ENCODE data around the gene ERG28.
"Not testable (repeated sequence)": the region's sequence is repeated elsewhere in the genome, so short reads cannot be mapped to it uniquely, and the experiment has no call there.

ERG28 gene

GRCh38 chr14:75660630-75661498, at the start of gene ERG28, which contains the start of gene TTLL5:
Gene ERG28, minus strand, starts transcription at chr14:75660876. Its CDS starts 3,374 bp downstream, at chr14:75657502.
Gene TTLL5, plus strand, starts transcription at chr14:75661246. Its CDS starts 1,904 bp downstream, at chr14:75663150.
- DNase-seq (ENCODE audit: low read depth in 1 of 2, low spot score in 1 of 2), result peak; percentile 92 to 97

GRCh38 chr14:75709207-75709812, 48.6 kb upstream of the ERG28 start:
- peak in 1 of 2 donors; percentile 41 for DNase-seq (ENCODE audit: low read depth in 1 of 2, low spot score in 1 of 2)

- no peak for DNase-seq (ENCODE audit: low read depth in 1 of 2, low spot score in 1 of 2)
Observed at GRCh38 chr14:75705014-75705413, 44.3 kb upstream of the ERG28 start.

GRCh38 chr14:75703467-75703866, 42.8 kb upstream of the ERG28 start:
- DNase-seq (ENCODE audit: low read depth in 1 of 2, low spot score in 1 of 2), result no peak

GRCh38 chr14:75702616-75703261, 42.1 kb upstream of the ERG28 start:
- DNase-seq (ENCODE audit: low read depth in 1 of 2, low spot score in 1 of 2), result no peak

- no peak for DNase-seq (ENCODE audit: low read depth in 1 of 2, low spot score in 1 of 2)
Observed at GRCh38 chr14:75702122-75702521, 41.4 kb upstream of the ERG28 start.

- no peak for DNase-seq (ENCODE audit: low read depth in 1 of 2, low spot score in 1 of 2)
Observed at GRCh38 chr14:75700295-75700694, 39.6 kb upstream of the ERG28 start.

- DNase-seq (ENCODE audit: low read depth in 1 of 2, low spot score in 1 of 2), result no peak
Observed at GRCh38 chr14:75699331-75699730, 38.7 kb upstream of the ERG28 start.

- no peak for DNase-seq (ENCODE audit: low read depth in 1 of 2, low spot score in 1 of 2)
Observed at GRCh38 chr14:75697918-75698317, 37.2 kb upstream of the ERG28 start.

GRCh38 chr14:75697386-75697785, 36.7 kb upstream of the ERG28 start:
- DNase-seq (ENCODE audit: low read depth in 1 of 2, low spot score in 1 of 2), result no peak

GRCh38 chr14:75695025-75695424, 34.3 kb upstream of the ERG28 start:
- DNase-seq (ENCODE audit: low read depth in 1 of 2, low spot score in 1 of 2), result not testable (repeated sequence)

- no peak for DNase-seq (ENCODE audit: low read depth in 1 of 2, low spot score in 1 of 2)
Observed at GRCh38 chr14:75690010-75690409, 29.3 kb upstream of the ERG28 start.

- no peak for DNase-seq (ENCODE audit: low read depth in 1 of 2, low spot score in 1 of 2)
Observed at GRCh38 chr14:75689012-75689411, 28.3 kb upstream of the ERG28 start.

GRCh38 chr14:75685910-75686309, 25.2 kb upstream of the ERG28 start:
- no peak for DNase-seq (ENCODE audit: low read depth in 1 of 2, low spot score in 1 of 2)

- no peak for DNase-seq (ENCODE audit: low read depth in 1 of 2, low spot score in 1 of 2)
Observed at GRCh38 chr14:75675265-75675960, 14.7 kb upstream of the ERG28 start.

GRCh38 chr14:75673345-75674035, 12.8 kb upstream of the ERG28 start:
- no peak for DNase-seq (ENCODE audit: low read depth in 1 of 2, low spot score in 1 of 2)

GRCh38 chr14:75672605-75673192, 12.0 kb upstream of the ERG28 start:
- no peak for DNase-seq (ENCODE audit: low read depth in 1 of 2, low spot score in 1 of 2)

- no peak for DNase-seq (ENCODE audit: low read depth in 1 of 2, low spot score in 1 of 2)
Observed at GRCh38 chr14:75667099-75667765, 6.6 kb upstream of the ERG28 start.

- DNase-seq (ENCODE audit: low read depth in 1 of 2, low spot score in 1 of 2), result no peak
Observed at GRCh38 chr14:75662966-75663365, 2.3 kb upstream of the ERG28 start.

GRCh38 chr14:75661499-75661814, 781 bp upstream of the ERG28 start:
- DNase-seq (ENCODE audit: low read depth in 1 of 2, low spot score in 1 of 2), result no peak

Measured in activated CD4-positive, alpha-beta T cell treated with anti-CD3 and anti-CD28 coated beads, Interleukin-2, amount 50 U/mL, for 24 hours (primary cell).